CD4-positive, alpha-beta T cell treated with Interleukin-10 for 1 hour (primary cell): Measurements from ENCODE around the gene DDX11.
"Not testable (repeated sequence)": the region's sequence is repeated elsewhere in the genome, so short reads cannot be mapped to it uniquely, and the experiment has no call there.

Source experiments
- DNase-seq: peaks from one replicate; pipeline ENCODE4 v3.0.0-alpha.2; 2020

The DDX11 gene

GRCh38 chr12:31127209-31127848 lies 53.7 kb downstream of the DDX11 start:
- DNase-seq, result not testable (repeated sequence)

GRCh38 chr12:31136581-31136980 lies 62.9 kb downstream of the DDX11 start:
- DNase-seq, result not testable (repeated sequence)

DNA sequence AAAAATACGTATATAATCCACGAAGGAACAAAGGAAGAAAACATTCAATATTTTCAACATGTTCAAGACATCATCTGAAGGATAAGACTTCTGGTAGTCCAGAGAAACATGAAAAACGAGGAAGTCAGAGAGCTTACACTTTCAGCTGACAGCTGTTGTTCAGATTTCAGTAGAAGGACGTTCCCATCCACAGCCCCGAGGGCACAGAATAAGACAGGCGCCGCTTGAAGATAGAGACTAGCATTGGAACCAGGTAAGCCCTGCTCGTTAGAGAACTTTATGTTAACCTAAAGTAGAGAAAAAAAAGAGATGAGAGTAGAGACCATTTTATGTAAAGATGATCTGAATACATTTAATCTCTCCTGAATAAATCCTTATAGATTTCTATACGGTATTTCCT lies 71.1 kb downstream of the DDX11 start:
- not testable (repeated sequence) for DNase-seq

GRCh38 chr12:31145296-31145695 lies 71.6 kb downstream of the DDX11 start:
- not testable (repeated sequence) for DNase-seq

GRCh38 chr12:31147415-31147814 lies 73.8 kb downstream of the DDX11 start:
- DNase-seq, result not testable (repeated sequence)

- DNase-seq, result not testable (repeated sequence)
These were observed 77.1 kb downstream of the DDX11 start for GRCh38 chr12:31150766-31151165.
